ENCODE results near the gene AMPD3.

AMPD3 gene

GRCh38 chr11:10505278-10506007, 50.4 kb downstream of the AMPD3 start:
- no peak for DNase-seq

- no peak for DNase-seq
These were observed 50.9 kb downstream of the AMPD3 start for GRCh38 chr11:10506008-10506370.

- DNase-seq, result no peak
These were observed 56.1 kb downstream of the AMPD3 start for GRCh38 chr11:10511181-10511621.

GRCh38 chr11:10514202-10514601, 59.1 kb downstream of the AMPD3 start:
- no peak for DNase-seq

GRCh38 chr11:10514709-10515108, 59.6 kb downstream of the AMPD3 start:
- DNase-seq, result no peak

- DNase-seq, result no peak
These were observed 60.4 kb downstream of the AMPD3 start for GRCh38 chr11:10515418-10515817.

- DNase-seq, result no peak
These were observed 63.1 kb downstream of the AMPD3 start for GRCh38 chr11:10518123-10518522.

- no peak for DNase-seq
These were observed 63.8 kb downstream of the AMPD3 start for GRCh38 chr11:10518891-10519290.

- no peak for DNase-seq
These were observed 64.6 kb downstream of the AMPD3 start for GRCh38 chr11:10519630-10520029.

GRCh38 chr11:10520562-10520961, 65.5 kb downstream of the AMPD3 start:
- no peak for DNase-seq

- DNase-seq, result no peak
These were observed 67.2 kb downstream of the AMPD3 start for GRCh38 chr11:10522276-10522675.

- no peak for DNase-seq
These were observed 67.9 kb downstream of the AMPD3 start for GRCh38 chr11:10522921-10523320.

GRCh38 chr11:10524471-10524870, 69.4 kb downstream of the AMPD3 start:
- DNase-seq, result no peak

- no peak for DNase-seq
These were observed 72.2 kb downstream of the AMPD3 start for GRCh38 chr11:10526974-10527918.

- DNase-seq, result no peak
These were observed 73.1 kb downstream of the AMPD3 start for GRCh38 chr11:10528121-10528520.

- DNase-seq, result no peak
These were observed 74.2 kb downstream of the AMPD3 start for GRCh38 chr11:10529279-10529678.

GRCh38 chr11:10532526-10532925, 77.5 kb downstream of the AMPD3 start:
- no peak for DNase-seq

GRCh38 chr11:10533323-10533722, 78.3 kb downstream of the AMPD3 start:
- no peak for DNase-seq

GRCh38 chr11:10534316-10534715, 79.3 kb downstream of the AMPD3 start:
- no peak for DNase-seq

- DNase-seq, result no peak
These were observed 82.5 kb downstream of the AMPD3 start for GRCh38 chr11:10537600-10537999.

GRCh38 chr11:10538924-10539323, 83.9 kb downstream of the AMPD3 start:
- DNase-seq, result no peak

- no peak for DNase-seq
These were observed 84.3 kb downstream of the AMPD3 start for GRCh38 chr11:10539339-10539738.

- no peak for DNase-seq
These were observed 85.5 kb downstream of the AMPD3 start for GRCh38 chr11:10540546-10540914.

GRCh38 chr11:10540915-10541560, 86.0 kb downstream of the AMPD3 start, which contains the start of gene RNF141:
Gene RNF141 (minus strand): TSS chr11:10541187. CDS start chr11:10534158, 7,029 bp downstream.
- DNase-seq, result peak; percentile 96

All from right hindlimb (tissue), 1 donor.